Brain pericyte (primary cell): ENCODE results near the gene LYSMD4.

ENCODE experiments used
- DNase-seq: peaks from one replicate; pipeline ENCODE4 v3.0.0-alpha.2; 2012; ENCODE audit warnings: low read depth, low spot score

Gene LYSMD4

GRCh38 chr15:99706557-99707303 is 26.5 kb downstream of the LYSMD4 start:
- no peak for DNase-seq

- DNase-seq: peak; percentile 67
These were observed 28.8 kb downstream of the LYSMD4 start for GRCh38 chr15:99704444-99704838.

DNA sequence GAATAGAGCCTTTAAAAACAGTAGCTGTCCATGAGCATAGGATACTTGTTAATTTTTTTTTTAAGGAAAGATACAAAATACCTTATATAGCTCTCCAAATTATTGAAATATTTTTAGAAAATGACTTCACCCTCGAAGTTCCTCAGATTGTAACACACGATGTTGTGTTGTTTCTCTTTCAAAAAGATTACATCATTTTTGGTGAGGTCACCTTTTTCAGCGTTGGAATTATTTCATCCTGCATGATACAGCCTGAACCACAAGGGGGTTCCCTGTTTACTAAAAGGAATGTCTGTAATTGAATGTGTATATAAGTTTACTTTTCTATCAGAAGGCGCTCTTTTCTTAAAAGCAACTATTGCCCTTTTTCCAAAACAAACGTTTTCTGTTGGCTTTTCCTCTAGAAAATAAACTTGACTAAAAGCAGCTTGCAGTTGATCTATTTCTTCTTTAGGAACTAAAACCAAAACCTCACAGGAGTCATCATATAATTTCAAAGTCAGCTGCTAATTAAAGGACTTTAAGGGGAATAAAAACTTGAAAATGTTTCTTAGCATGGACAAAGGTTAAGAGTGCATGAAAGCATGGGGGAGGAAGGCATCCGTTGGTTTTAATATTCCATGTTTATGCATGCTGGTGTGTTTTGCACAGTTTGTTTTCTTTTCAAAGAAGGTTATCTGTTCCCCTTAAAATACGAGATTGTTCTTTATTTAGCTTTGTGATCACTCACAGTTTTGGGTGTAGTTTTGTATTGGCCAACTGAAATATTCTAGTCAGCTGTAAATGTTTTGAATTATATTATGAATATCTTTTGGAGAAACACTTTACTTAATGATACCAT is 29.4 kb downstream of the LYSMD4 start:
- DNase-seq: peak; percentile 62

GRCh38 chr15:99702895-99703602 is 30.2 kb downstream of the LYSMD4 start:
- no peak for DNase-seq

DNA sequence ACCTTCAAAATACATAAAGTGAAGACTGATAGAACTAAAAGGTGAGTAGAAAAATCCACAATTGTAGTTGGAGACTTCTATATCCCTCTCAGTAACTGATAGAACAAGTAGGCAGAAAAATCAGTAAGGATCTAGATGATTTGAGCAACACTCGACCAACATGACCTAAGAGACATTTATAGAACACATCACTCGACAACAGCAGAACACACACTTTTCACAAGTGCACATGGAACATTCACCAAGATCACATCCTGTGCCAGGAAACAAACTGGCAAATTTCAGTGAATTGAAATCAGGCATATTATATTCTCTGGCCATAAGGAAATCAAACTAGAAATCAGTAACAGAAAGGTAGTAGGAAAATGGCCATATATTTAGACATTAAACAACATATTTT is 37.1 kb downstream of the LYSMD4 start:
- DNase-seq: no peak

DNA sequence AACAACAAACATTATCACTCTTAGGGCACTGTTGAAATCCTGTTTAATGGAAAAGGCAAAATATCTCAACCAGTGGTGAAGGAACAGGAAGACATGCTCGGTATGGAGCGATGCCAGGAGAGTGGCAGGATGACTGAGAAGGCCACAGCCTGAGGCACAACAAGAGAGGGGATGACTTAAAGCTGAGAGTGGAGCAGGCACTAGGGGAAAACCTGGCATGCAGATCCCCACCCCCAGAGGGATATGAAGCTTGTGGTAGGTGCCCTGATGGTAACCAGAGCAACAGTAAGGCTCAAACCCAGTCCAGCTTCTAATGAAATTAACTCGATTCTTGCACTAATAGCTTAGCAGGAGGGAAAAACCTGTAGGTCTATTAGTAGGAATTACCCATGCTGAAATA is 40.4 kb downstream of the LYSMD4 start:
- DNase-seq: no peak

DNA sequence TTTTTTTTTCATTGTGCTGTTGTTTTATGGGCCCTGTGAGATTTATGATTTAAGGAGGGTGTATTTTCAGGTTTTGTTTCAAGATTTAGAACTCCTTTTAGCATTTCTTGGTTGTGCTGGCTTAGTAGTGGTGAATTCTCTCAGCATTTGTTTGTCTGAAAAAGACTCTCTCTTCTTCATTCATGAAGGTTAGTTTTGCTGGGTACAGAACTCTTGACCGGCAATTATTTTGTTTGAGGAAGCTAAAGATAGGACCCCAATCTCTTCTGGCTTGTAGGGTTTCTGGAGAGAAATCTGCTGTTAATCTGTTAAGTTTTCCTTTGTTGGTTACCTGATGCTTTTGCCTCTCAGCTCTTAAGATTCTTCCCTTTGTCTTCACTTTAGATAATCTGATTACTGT is 46.9 kb downstream of the LYSMD4 start:
- DNase-seq: no peak

- no peak for DNase-seq
These were observed 50.1 kb downstream of the LYSMD4 start for GRCh38 chr15:99683000-99683670.

GRCh38 chr15:99682455-99682854 is 50.8 kb downstream of the LYSMD4 start:
- no peak for DNase-seq

- DNase-seq: no peak
These were observed 51.2 kb downstream of the LYSMD4 start for GRCh38 chr15:99681990-99682389.

DNA sequence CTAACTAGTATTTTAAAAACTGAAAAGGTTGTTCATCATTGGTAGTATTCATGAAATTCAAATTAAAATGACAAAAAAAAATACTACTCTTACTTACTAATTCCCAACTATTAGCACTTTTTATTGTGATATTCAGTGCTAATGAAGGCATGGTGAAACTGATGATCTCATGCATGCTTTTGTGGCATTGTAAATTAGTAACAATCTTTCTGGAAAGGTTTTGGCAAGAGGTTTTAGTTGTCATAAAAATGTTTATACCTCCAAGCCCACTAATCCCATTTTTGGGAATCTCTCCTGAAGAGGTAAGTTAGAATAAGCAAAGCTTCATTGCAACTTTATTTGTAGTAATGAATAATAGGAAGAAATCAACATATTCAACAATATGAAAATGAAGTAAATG is 53.0 kb downstream of the LYSMD4 start:
- no peak for DNase-seq

DNA sequence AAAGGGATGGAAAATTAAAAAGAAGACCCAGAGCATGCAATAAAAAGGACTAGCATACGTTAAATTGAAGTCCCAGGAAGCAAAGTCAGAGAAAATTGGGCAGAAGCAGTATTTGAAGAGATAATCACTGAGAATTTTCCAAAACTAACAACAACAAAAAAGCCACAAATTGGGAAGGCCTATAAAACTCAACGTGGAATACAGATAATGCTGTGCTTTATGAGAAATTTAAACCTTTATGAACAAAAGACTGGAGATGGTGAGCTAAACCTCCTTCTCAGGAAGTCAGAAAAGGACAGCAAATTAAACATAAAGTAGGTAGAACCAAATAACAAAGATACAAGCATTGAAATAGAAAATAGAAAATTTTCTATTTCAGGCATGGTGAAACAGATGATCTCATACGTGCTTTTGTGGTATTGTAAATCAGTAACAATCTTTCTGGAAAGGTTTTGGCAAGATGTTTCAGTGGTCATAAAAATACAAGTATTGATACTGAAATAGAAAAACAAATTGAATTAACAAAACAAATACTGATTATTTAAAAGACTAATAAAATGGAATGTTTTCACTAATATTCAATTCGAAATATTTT is 55.6 kb downstream of the LYSMD4 start:
- no peak for DNase-seq
